ENCODE results near the gene VIPR2. TPM values are rescaled to one million over a fixed set of nuclear protein-coding genes. Genes with fewer than 3 reads are reported as not detected.

The VIPR2 gene
- total and polyA plus RNA-seq, 4 donors, result 0.02 to 0.91 (median 0.73) TPM

DNA sequence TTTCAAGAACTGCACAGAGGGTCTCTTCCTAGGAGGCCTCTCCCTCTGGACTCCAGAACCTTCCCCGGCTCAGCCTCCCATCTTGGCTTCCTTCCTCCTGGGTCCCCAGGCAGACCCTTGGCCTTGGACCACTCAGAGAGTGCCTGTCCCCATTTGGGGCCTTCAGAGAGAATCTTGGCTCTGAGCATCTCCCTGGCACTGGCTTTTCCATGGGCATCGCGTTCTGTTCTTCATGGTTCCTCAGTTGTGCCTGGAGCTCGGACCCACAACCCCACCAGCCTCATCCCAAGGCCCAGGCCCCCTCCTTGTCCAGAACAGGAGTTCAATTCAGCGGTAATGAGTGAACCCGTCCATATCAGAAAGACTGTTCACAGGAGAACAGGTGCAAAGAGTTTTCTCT is 73.4 kb downstream of the VIPR2 start:
- WGBS, 2 donors, result 92 to 93% methylated on average over 6 of the region's 6 CpGs
- no peak overlapping the region for H3K4me3 ChIP-seq
- H3K9ac ChIP-seq (ENCODE audit: insufficient read depth in 1 of 2, low read length in 2 of 2), result no peak overlapping the region
- H3K9me3 ChIP-seq (ENCODE audit: control insufficient read depth in 4 of 4, insufficient read depth in 3 of 4, low read length in 3 of 4), result no peaks in the 10 kb centered on the region
- H3K27me3 ChIP-seq (ENCODE audit: control insufficient read depth in 3 of 3, insufficient read depth in 3 of 3, low read length in 2 of 3), result no peaks in the 10 kb centered on the region
- no peak overlapping the region for H3K27ac ChIP-seq (ENCODE audit: low read depth in 1 of 2, low read length in 1 of 2)
- H3K4me1 ChIP-seq (ENCODE audit: control insufficient read depth in 5 of 5, insufficient read depth in 5 of 5, low read length in 5 of 5), result peaks cover 0 to 29% (median 5%) of the 10 kb centered on the region in 5 donors
- ATAC-seq (ENCODE audit: insufficient read depth, low FRiP score) (no peak), DNase-seq (no peak)
- TF ChIP-seq, protein P1, sequence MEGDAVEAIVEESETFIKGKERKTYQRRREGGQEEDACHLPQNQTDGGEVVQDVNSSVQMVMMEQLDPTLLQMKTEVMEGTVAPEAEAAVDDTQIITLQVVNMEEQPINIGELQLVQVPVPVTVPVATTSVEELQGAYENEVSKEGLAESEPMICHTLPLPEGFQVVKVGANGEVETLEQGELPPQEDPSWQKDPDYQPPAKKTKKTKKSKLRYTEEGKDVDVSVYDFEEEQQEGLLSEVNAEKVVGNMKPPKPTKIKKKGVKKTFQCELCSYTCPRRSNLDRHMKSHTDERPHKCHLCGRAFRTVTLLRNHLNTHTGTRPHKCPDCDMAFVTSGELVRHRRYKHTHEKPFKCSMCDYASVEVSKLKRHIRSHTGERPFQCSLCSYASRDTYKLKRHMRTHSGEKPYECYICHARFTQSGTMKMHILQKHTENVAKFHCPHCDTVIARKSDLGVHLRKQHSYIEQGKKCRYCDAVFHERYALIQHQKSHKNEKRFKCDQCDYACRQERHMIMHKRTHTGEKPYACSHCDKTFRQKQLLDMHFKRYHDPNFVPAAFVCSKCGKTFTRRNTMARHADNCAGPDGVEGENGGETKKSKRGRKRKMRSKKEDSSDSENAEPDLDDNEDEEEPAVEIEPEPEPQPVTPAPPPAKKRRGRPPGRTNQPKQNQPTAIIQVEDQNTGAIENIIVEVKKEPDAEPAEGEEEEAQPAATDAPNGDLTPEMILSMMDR (IDR thresholded peaks at IDR 0.05; ENCODE audit: control extremely low read depth, extremely low read depth), result no peak
- no peaks in the 10 kb centered on the region for H3K36me3 ChIP-seq (ENCODE audit: control insufficient read depth in 4 of 4, insufficient read depth in 4 of 4, low read length in 4 of 4)

DNA sequence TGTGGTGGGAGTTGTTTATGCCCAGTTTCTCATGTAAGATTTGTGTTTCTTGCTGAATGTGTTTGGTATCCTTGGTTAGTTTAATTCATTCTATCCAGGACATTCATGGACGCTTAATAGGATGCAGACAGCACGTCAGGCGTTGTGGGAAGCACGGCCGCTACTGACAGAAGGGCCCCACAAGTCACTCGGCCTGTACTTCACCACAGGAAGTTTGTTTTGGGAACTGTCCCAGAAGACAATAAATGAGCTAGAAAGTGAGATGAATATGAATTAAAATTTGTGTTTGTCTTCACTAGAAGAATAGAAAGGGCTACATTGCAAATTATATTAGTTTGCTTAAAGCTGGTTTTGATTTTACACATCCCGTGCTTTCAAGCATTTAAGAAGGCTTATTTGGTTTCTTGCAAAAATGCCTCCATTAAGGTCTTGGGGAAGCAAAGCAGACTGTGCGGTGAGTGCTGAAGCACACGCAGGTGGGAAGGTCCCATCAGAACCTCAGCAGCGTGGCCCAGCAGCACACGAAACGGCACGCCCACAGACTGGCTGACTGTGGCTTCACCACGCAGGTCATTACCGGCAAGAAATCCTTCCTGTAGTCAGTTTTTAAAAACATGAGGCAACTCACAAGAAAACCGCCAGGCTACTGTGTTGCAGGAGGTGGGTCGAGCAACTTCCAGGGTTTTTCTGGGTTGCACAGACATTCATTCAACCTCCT is 74.1 kb downstream of the VIPR2 start:
- TF ChIP-seq, protein P1 (IDR thresholded peaks at IDR 0.05; ENCODE audit: control extremely low read depth, extremely low read depth), result no peak
- H3K36me3 ChIP-seq (ENCODE audit: control insufficient read depth in 4 of 4, insufficient read depth in 4 of 4, low read length in 4 of 4), result no peaks in the 10 kb centered on the region
- no peak overlapping the region for H3K9ac ChIP-seq (ENCODE audit: insufficient read depth in 1 of 2, low read length in 2 of 2)
- ATAC-seq (ENCODE audit: insufficient read depth, low FRiP score) (no peak), DNase-seq (peak; percentile 11 to 51 (median 29))
- 31 to 45% methylated on average over 17 of the region's 17 CpGs for WGBS, 2 donors
- no peaks in the 10 kb centered on the region for H3K27me3 ChIP-seq (ENCODE audit: control insufficient read depth in 3 of 3, insufficient read depth in 3 of 3, low read length in 2 of 3)
- H3K4me1 ChIP-seq (ENCODE audit: control insufficient read depth in 5 of 5, insufficient read depth in 5 of 5, low read length in 5 of 5), result peaks cover 0 to 23% (median 5%) of the 10 kb centered on the region in 5 donors
- no peak overlapping the region for H3K4me3 ChIP-seq
- no peak overlapping the region for H3K27ac ChIP-seq (ENCODE audit: low read depth in 1 of 2, low read length in 1 of 2)
- H3K9me3 ChIP-seq (ENCODE audit: control insufficient read depth in 4 of 4, insufficient read depth in 3 of 4, low read length in 3 of 4), result no peaks in the 10 kb centered on the region

DNA sequence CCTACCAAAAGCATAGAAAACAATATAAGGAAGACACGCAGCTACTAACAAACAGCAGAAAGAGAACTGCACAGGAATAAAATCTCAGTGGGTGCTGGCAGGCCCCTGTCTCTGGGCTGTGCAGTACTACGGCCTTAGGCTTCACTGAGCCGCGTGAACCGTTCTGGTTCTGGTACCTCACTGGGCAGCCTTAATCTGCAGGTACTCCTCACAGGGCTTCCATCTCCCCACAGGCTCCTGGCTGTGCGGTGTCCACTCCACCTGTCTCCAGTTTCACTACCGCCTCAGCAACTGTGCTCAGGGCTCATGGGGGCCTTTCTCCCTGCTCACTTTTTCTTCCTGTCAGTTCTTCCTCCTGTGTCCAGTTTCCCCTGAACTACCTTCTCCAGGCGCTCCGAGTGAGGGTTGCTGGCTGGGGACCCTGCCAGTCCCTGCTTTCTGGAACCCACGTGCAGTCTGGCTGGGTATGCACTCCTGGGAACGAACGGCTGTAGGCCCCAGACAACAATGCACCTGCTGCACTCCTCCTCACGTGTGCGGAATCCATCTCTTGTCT is 75.7 kb downstream of the VIPR2 start:
- Histone ChIP-seq H3K9me3 (ENCODE audit: control insufficient read depth in 4 of 4, insufficient read depth in 3 of 4, low read length in 3 of 4) (no peaks in the 10 kb centered on the region), H3K4me3 (no peak overlapping the region), H3K4me1 (ENCODE audit: control insufficient read depth in 5 of 5, insufficient read depth in 5 of 5, low read length in 5 of 5) (peaks cover 0 to 23% (median 5%) of the 10 kb centered on the region in 5 donors), H3K36me3 (ENCODE audit: control insufficient read depth in 4 of 4, insufficient read depth in 4 of 4, low read length in 4 of 4) (no peaks in the 10 kb centered on the region), H3K27ac (ENCODE audit: low read depth in 1 of 2, low read length in 1 of 2) (peak overlapping the region in 1 of 2 donors; percentile 15), H3K9ac (ENCODE audit: insufficient read depth in 1 of 2, low read length in 2 of 2) (no peak overlapping the region), H3K27me3 (ENCODE audit: control insufficient read depth in 3 of 3, insufficient read depth in 3 of 3, low read length in 2 of 3) (no peaks in the 10 kb centered on the region)
- WGBS, 2 donors, result 88 to 91% methylated on average over 14 of the region's 14 CpGs
- no peak for ATAC-seq (ENCODE audit: insufficient read depth, low FRiP score)
- DNase-seq, result no peak
- TF ChIP-seq, protein P1 (IDR thresholded peaks at IDR 0.05; ENCODE audit: control extremely low read depth, extremely low read depth), result no peak

All from lung (tissue), 12 donors.